Mesenchymal stem cell (in vitro differentiated cells and primary cell): ENCODE results near the gene ZGPAT.

Experiments
- DNase-seq: peaks from one replicate; pipeline ENCODE4 v3.0.0-alpha.2; 2013
- H2AFZ ChIP-seq: one replicate; pipeline ENCODE4 v1.6.1; 2013; ENCODE audit warnings: low read depth, mild to moderate bottlenecking, control low read depth, inconsistent platforms, low read length, moderate library complexity
- H2AK5ac ChIP-seq: 2 replicates; pipeline ENCODE4 v1.6.1; 2013; ENCODE audit warnings: low read length, moderate library complexity, mild to moderate bottlenecking, inconsistent platforms; ENCODE audit not compliant: severe bottlenecking
- H2BK120ac ChIP-seq: one replicate; pipeline ENCODE4 v1.6.1; 2013; ENCODE audit warnings: low read depth, mild to moderate bottlenecking, inconsistent platforms, low read length, moderate library complexity
- H2BK12ac ChIP-seq, 2 experiments: one replicate each; pipeline ENCODE4 v1.6.1; 2013; ENCODE audit warnings: inconsistent platforms in 2 of 2, low read length in 2 of 2, mild to moderate bottlenecking in 2 of 2, moderate library complexity in 2 of 2, control low read depth in 1 of 2
- H2BK15ac ChIP-seq: one replicate; pipeline ENCODE4 v1.6.1; 2013; ENCODE audit warnings: mild to moderate bottlenecking, low read depth, inconsistent platforms; ENCODE audit not compliant: poor library complexity, severe bottlenecking
- H2BK5ac ChIP-seq: 2 replicates; pipeline ENCODE4 v1.6.1; 2013; ENCODE audit warnings: low read depth, mild to moderate bottlenecking, low read length, control low read depth, inconsistent platforms; ENCODE audit not compliant: poor library complexity, severe bottlenecking
- H3K14ac ChIP-seq, 2 experiments: one replicate each; pipeline ENCODE4 v1.6.1; 2013; ENCODE audit warnings: inconsistent platforms in 2 of 2, low read length in 2 of 2, control low read depth in 1 of 2, mild to moderate bottlenecking in 1 of 2, moderate library complexity in 1 of 2
- H3K18ac ChIP-seq, 2 experiments: one replicate each; pipeline ENCODE4 v1.6.1; 2013; ENCODE audit warnings: inconsistent platforms in 2 of 2, low read length in 2 of 2, control low read depth in 1 of 2, low read depth in 1 of 2, mild to moderate bottlenecking in 1 of 2
- H3K23ac ChIP-seq, 2 experiments: one replicate each; pipeline ENCODE4 v1.6.1; 2013; ENCODE audit warnings: inconsistent platforms in 2 of 2, low read length in 2 of 2, mild to moderate bottlenecking in 2 of 2, moderate library complexity in 2 of 2, control low read depth in 1 of 2
- H3K27ac ChIP-seq: 2 replicates; pipeline ENCODE4 v1.5.1; 2013; ENCODE audit warnings: mild to moderate bottlenecking, moderate library complexity, low read length, control low read depth, inconsistent platforms; ENCODE audit not compliant: poor library complexity, severe bottlenecking
- H3K27me3 ChIP-seq, 2 experiments: 2 replicates each; pipeline versions ENCODE4 v1.6.1 to v1.7.0; 2013; ENCODE audit warnings: low read length in 2 of 2, mild to moderate bottlenecking in 2 of 2, moderate library complexity in 2 of 2, control low read depth in 1 of 2, inconsistent platforms in 1 of 2; ENCODE audit not compliant: control insufficient read depth in 1 of 2, insufficient read depth in 1 of 2
- H3K36me3 ChIP-seq, 2 experiments: 2 replicates each; pipeline versions ENCODE4 v1.6.1 to v1.7.0; 2013; ENCODE audit warnings: low read length in 2 of 2, control low read depth in 1 of 2, inconsistent platforms in 1 of 2, low read depth in 1 of 2, mild to moderate bottlenecking in 1 of 2; ENCODE audit not compliant: insufficient read depth in 2 of 2, control insufficient read depth in 1 of 2
- H3K4ac ChIP-seq, 2 experiments: one replicate each; pipeline ENCODE4 v1.6.1; 2013; ENCODE audit warnings: inconsistent platforms in 2 of 2, low read length in 2 of 2, mild to moderate bottlenecking in 2 of 2, moderate library complexity in 2 of 2, control low read depth in 1 of 2, low read depth in 1 of 2
- H3K4me1 ChIP-seq: 2 replicates; pipeline ENCODE4 v1.6.1; 2013; ENCODE audit warnings: low read depth, low read length, control low read depth; ENCODE audit not compliant: control insufficient read depth, insufficient read depth
- H3K4me2 ChIP-seq: 2 replicates; pipeline ENCODE4 v1.6.1; 2013; ENCODE audit warnings: low read length, mild to moderate bottlenecking, inconsistent platforms; ENCODE audit not compliant: poor library complexity, severe bottlenecking
- H3K4me3 ChIP-seq, 2 experiments: 2 replicates each; pipeline versions ENCODE4 v1.5.1 to v1.7.0; 2013; ENCODE audit warnings: low read length in 2 of 2, mild to moderate bottlenecking in 2 of 2, control low read depth in 1 of 2, low read depth in 1 of 2; ENCODE audit not compliant: insufficient read depth in 1 of 2
- H3K79me1 ChIP-seq: replicated peaks from 2 replicates; pipeline ENCODE4 v1.6.1; 2013; ENCODE audit warnings: mild to moderate bottlenecking, control low read depth, low read length, inconsistent platforms; ENCODE audit not compliant: poor library complexity, severe bottlenecking
- H3K9ac ChIP-seq: 2 replicates; pipeline ENCODE4 v1.7.0; 2013; ENCODE audit warnings: mild to moderate bottlenecking, low read length, moderate library complexity
- H3K9me3 ChIP-seq: 2 replicates; pipeline ENCODE4 v1.7.0; 2013; ENCODE audit warnings: mild to moderate bottlenecking, low read length; ENCODE audit not compliant: control insufficient read depth
- H4K8ac ChIP-seq: one replicate; pipeline ENCODE4 v1.6.1; 2013; ENCODE audit warnings: inconsistent platforms, mild to moderate bottlenecking, low read length, moderate library complexity
- H4K91ac ChIP-seq: one replicate; pipeline ENCODE4 v1.6.1; 2013; ENCODE audit warnings: mild to moderate bottlenecking, low read length, inconsistent platforms
- WGBS: methylation state at CpG from one replicate; pipeline ENCODE4 v1.1.7; 2013; ENCODE audit warnings: mixed read lengths; 5-methylcytosine and 5-hydroxymethylcytosine counted together

ZGPAT gene

DNA sequence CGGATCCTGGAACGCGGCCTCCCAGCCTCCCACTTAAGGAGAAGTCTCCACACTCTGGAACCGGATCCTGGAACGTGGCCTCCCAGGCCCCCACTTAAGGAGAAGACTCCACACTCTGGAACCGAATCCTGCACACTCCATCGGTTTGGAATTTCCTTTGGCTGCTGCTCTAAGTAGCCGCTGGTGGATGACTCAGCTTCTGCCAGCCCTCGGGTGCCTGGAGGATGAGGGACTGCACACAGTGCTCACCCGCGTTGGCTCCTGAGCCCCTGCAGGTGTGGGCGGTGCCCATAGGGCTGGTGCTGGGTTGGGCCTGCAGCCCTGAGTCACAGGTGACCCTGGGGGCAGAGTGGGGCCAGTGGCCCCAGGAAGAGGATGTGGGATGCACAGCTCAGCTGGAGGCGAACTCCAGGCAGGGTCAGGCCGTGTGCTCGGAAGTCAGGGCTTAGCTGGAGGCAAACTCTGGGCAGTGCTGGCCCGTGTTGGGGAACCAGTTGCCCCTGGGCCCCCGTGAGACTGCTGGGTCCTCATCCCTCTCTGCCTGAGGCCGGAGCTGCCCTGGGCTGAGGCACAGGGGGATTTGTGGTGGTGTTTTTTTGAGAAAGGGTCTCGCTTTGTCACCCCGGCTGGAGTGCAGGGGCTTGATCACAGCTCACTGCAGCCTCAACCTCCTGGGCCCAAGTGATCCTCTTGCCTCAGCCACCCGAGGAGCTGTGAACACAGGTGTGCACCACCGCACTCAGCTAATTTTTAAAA is 25.3 kb upstream of the ZGPAT start:
- Histone ChIP-seq H3K36me3 (peaks cover 26 to 46% of the 10 kb centered on the region in 2 experiments), H3K4me2 (peak overlapping the region; percentile 8), H3K18ac (peak overlapping the region; percentile 89 to 96), H4K91ac (peak overlapping the region; percentile 98), H2AFZ (no peak overlapping the region), H4K8ac (peak overlapping the region; percentile 87), H2BK15ac (peak overlapping the region; percentile 71), H2BK5ac (peak overlapping the region; percentile 80), H3K79me1 (peaks cover 4% of the 10 kb centered on the region), H2AK5ac (peak overlapping the region; percentile 67), H3K14ac (no peak overlapping the region), H2BK120ac (peak overlapping the region; percentile 98), H3K4ac (peak overlapping the region; percentile 95 to 96), H2BK12ac (peak overlapping the region; percentile 95 to 96), H3K9ac (peak overlapping the region; percentile 61), H3K9me3 (no peaks in the 10 kb centered on the region), H3K27me3 (no peaks in the 10 kb centered on the region), H3K4me3 (no peak overlapping the region), H3K4me1 (peaks cover 49% of the 10 kb centered on the region), H3K27ac (peak overlapping the region; percentile 98), H3K23ac (peak overlapping the region in 1 of 2 experiments; percentile 63)
- WGBS = 18% methylated on average over 22 of the region's 22 CpGs
- DNase-seq = peak; percentile 98

GRCh38 chr20:63685269-63686026 is 22.4 kb upstream of the ZGPAT start:
- peak overlapping the region; percentile 74 to 96 for H2BK12ac ChIP-seq
- H3K18ac ChIP-seq = peak overlapping the region; percentile 91 to 93
- peaks cover 49% of the 10 kb centered on the region for H3K4me1 ChIP-seq
- peak overlapping the region in 1 of 2 experiments; percentile 86 for H3K14ac ChIP-seq
- no peak overlapping the region for H3K23ac ChIP-seq
- no peak overlapping the region for H3K4me2 ChIP-seq
- H3K9me3 ChIP-seq = no peaks in the 10 kb centered on the region
- H4K8ac ChIP-seq = peak overlapping the region; percentile 83
- peak overlapping the region; percentile 82 for H2AK5ac ChIP-seq
- no peak overlapping the region for H3K4me3 ChIP-seq
- H3K4ac ChIP-seq = peak overlapping the region; percentile 69 to 75
- peak overlapping the region; percentile 95 for H2BK15ac ChIP-seq
- no peak overlapping the region for H2BK5ac ChIP-seq
- DNase-seq = no peak
- H3K79me1 ChIP-seq = peaks cover 4% of the 10 kb centered on the region
- H4K91ac ChIP-seq = peak overlapping the region; percentile 98
- no peak overlapping the region for H2AFZ ChIP-seq
- WGBS = 95% methylated on average over 21 of the region's 21 CpGs
- no peaks in the 10 kb centered on the region for H3K27me3 ChIP-seq
- H3K36me3 ChIP-seq = peaks cover 4 to 40% of the 10 kb centered on the region in 2 experiments
- H3K27ac ChIP-seq = no peak overlapping the region
- H3K9ac ChIP-seq = peak overlapping the region; percentile 76
- H2BK120ac ChIP-seq = peak overlapping the region; percentile 84

DNA sequence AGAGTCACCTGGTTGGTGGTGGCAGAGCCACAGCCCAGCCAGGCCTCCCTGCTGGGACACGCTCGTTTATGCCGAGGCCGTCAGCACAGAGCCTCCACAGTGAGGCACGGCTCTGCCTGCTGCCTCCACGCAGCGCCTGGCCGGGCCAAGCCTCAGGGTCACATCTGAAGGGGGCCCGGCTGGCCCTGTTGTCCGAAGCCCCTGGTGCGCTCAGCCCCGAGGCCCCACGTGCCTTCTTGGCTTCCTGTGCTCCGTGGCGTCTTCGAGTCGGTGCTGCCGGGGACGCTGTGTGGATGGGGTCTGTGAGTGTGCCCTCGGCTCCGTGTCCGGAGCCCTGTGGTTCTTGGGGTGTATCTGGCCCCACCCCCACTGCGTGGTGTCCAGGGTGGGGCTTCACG is 21.7 kb upstream of the ZGPAT start:
- Histone ChIP-seq H3K79me1 (peaks cover 4% of the 10 kb centered on the region), H4K91ac (peak overlapping the region; percentile 98), H3K14ac (peak overlapping the region in 1 of 2 experiments; percentile 86), H3K27me3 (no peaks in the 10 kb centered on the region), H2AK5ac (peak overlapping the region; percentile 82), H3K4me3 (no peak overlapping the region), H2BK12ac (peak overlapping the region; percentile 74 to 96), H2AFZ (no peak overlapping the region), H3K4me1 (peaks cover 52% of the 10 kb centered on the region), H3K4me2 (no peak overlapping the region), H3K36me3 (peaks cover 2 to 38% of the 10 kb centered on the region in 2 experiments), H2BK120ac (peak overlapping the region; percentile 83), H3K9ac (peak overlapping the region; percentile 76), H4K8ac (peak overlapping the region; percentile 83), H3K18ac (peak overlapping the region; percentile 91 to 93), H3K9me3 (no peaks in the 10 kb centered on the region), H3K23ac (no peak overlapping the region), H2BK5ac (peak overlapping the region; percentile 4), H2BK15ac (peak overlapping the region; percentile 98), H3K4ac (peak overlapping the region; percentile 69 to 75), H3K27ac (peak overlapping the region; percentile 88)
- 92% methylated on average over 24 of the region's 24 CpGs for WGBS
- DNase-seq = no peak
